Glomerular endothelial cell (primary cell): ENCODE data around the gene GGA2. TPM values are rescaled to one million over a fixed set of nuclear protein-coding genes. Genes with fewer than 3 reads are reported as not detected.

Source experiments
- DNase-seq: peaks from one replicate; pipeline ENCODE4 v3.0.0-alpha.2; 2011; ENCODE audit warnings: low read depth, low spot score; ENCODE audit errors: extremely low read depth
- total RNA-seq: library from RNA; depleted of rRNA; stranded (reverse); fragments of >200 nt; gene quantifications from 2 replicates; pipeline ENCODE4 v1.2.3, GENCODE V29; 2015

Gene GGA2
- total RNA-seq, 1 donor from 2014 or later = 48.3 TPM

GRCh38 chr16:23424292-23424958, 85.9 kb downstream of the GGA2 start:
- no peak for DNase-seq

DNA sequence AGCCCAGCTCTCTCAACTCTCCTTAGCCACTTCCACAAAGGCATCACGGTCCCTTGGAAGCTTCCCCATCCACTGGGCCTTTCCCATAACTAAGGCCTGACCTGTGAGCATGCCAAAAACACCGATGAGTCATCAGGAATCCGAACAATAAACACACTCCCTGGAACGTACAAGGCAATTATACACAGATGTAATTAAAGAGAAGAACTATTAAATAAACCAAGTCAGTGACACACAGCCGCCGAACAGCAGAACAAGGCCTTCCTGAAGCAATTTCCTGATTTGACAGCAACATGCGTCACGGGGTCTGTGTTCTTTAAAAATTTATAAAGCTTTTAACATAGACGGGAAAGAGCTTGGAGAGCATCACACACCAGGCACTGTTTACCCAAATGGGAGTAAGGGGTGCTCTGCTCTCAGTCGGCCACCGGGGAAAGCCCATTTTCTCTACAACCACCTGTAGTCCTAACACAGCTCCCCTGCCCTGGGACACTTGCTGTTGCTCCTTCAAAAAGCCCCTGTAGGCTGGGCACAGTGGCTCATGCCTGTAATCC, 86.7 kb downstream of the GGA2 start:
- peak; percentile 99 for DNase-seq

DNA sequence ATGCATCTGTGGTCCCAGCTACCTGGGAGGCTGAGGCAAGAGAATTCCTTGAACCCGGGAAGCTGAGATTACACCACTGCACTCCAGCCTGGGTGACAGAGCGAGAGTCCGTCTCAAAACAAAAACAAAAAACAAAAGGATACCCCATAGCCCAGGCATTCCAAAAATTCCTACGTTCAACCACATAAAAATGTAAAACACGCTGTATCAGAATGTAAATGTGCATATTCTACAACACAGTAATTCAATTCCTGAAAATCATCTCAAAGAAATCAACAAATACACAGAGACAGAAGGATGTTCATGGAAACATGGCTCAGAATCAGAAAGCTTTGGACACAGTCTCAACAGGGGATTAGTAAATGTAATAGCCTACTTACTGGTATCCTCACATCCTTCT, 90.3 kb downstream of the GGA2 start:
- no peak for DNase-seq

DNA sequence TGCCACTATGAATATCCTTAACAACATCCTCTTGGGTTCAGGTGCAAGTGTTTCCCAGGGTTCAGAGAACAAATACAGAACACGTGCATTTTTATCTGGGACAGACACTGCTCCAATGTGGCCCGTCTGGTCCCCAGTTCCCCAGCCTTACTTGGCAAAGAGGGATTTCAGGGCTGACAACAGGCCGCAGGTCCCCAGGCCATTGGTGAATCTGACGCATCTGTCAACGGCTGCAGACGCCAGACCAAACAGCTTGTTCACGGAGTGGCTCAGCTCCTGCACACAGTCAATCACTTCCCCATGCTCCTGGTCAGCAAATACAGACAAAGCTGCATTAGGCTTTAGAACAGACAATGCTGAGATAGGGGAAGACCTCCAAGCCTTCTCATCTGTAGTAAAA, 93.5 kb downstream of the GGA2 start:
- DNase-seq = no peak

DNA sequence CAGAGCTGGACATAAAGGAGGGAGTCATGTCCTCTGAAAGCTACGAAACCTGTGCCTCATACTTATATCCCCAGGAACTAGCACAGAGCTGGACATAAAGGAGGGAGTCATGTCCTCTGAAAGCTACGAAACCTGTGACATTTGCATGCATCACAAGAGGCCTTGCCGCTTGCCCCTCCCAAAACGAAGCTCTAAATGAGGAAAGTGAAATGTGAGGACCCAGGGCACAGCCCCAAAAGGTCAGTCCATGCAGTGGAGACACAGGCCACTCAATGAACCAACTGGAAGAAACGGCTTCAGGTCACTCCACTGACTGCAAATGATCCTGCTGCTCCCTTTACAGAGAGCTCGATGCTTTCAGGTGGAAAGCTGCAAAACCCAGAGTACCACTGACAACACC, 95.6 kb downstream of the GGA2 start:
- DNase-seq = no peak

Other genes starting within 250 kb of the GGA2 start
- gene SCNN1B, start 208.2 kb downstream of the GGA2 start, total RNA-seq = 0.19 and 0.29 TPM in 2 replicates
- 9.3 and 21.8 TPM in 2 replicates for gene COG7, start 57.3 kb downstream of the GGA2 start, total RNA-seq
- gene EARS2, start 46.9 kb upstream of the GGA2 start, total RNA-seq = 21.3 and 25.7 TPM in 2 replicates
- 105 and 126 TPM in 2 replicates for gene UBFD1, start 47.2 kb upstream of the GGA2 start, total RNA-seq
- gene NDUFAB1, start 85.8 kb upstream of the GGA2 start, total RNA-seq = 98.6 and 113 TPM in 2 replicates
- 9.5 and 10.6 TPM in 2 replicates for gene PALB2, start 130.8 kb upstream of the GGA2 start, total RNA-seq
- 53.1 and 76.4 TPM in 2 replicates for gene DCTN5, start 131.0 kb upstream of the GGA2 start, total RNA-seq
- 22.4 and 25.0 TPM in 2 replicates for gene PLK1, start 168.4 kb upstream of the GGA2 start, total RNA-seq
- not detected in 2 replicates for gene ERN2, start 202.7 kb upstream of the GGA2 start, total RNA-seq
- not detected in 2 replicates for gene CHP2, start 244.5 kb upstream of the GGA2 start, total RNA-seq